Measurements from ENCODE around the gene TRIM66. TPM values are rescaled to one million over a fixed set of nuclear protein-coding genes. Genes with fewer than 3 reads are reported as not detected.
A peak's percentile ranks its signal among the peaks of the same experiment; 100 is the strongest.
"Not testable (repeated sequence)": the region's sequence is repeated elsewhere in the genome, so short reads cannot be mapped to it uniquely, and the experiment has no call there.

TRIM66 gene
- total RNA-seq, 1 donor, result 4.3 TPM

DNA sequence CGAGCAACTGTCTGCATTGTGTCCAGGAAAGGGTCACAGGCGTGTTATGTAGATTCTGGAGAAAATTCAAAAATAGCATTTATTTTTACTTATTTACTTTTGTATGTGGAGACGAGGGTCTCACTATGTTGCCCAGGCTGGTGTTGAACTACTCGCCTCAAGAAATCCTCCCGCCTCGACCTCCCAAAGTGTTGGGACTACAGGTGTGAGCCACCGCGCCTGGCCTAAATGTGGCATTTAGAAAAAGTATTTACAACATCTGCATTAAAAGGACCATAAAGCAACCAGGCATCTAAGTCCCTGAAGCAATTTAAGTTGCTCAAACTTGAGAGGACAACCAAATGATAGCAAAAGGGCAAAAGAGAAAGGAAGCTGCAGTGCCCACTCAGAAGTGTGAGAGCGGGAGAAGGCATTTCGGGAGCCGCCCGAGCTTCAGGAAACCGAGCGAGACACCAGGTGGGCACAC lies 595 bp downstream of the TRIM66 start:
- no peak for DNase-seq (ENCODE audit: low read depth)
- TF ChIP-seq, protein P1, sequence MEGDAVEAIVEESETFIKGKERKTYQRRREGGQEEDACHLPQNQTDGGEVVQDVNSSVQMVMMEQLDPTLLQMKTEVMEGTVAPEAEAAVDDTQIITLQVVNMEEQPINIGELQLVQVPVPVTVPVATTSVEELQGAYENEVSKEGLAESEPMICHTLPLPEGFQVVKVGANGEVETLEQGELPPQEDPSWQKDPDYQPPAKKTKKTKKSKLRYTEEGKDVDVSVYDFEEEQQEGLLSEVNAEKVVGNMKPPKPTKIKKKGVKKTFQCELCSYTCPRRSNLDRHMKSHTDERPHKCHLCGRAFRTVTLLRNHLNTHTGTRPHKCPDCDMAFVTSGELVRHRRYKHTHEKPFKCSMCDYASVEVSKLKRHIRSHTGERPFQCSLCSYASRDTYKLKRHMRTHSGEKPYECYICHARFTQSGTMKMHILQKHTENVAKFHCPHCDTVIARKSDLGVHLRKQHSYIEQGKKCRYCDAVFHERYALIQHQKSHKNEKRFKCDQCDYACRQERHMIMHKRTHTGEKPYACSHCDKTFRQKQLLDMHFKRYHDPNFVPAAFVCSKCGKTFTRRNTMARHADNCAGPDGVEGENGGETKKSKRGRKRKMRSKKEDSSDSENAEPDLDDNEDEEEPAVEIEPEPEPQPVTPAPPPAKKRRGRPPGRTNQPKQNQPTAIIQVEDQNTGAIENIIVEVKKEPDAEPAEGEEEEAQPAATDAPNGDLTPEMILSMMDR (IDR thresholded peaks at IDR 0.05; ENCODE audit: insufficient read depth, low read depth, low read length), result no peak
- H3K4me3 ChIP-seq (ENCODE audit: low read depth, low read length), result peak overlapping the region; percentile 99

DNA sequence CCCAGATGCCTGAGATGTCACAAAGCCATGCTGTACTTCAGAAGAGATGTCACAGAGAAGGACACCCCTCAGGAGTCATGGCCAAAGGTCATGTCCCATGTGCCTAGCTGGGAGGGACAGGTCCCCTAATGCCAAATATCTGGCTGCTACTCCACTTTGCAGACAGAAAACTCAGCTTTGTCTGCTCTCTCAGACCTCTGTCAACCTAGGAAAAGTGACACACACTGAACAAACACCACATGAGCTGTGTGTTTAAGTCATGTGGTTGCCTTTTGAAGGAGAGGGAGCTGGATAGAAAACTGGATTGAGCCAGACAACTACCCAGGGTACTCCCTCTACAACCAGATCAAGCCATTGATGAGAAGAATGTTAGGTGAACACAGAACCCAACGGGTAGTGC lies 3.5 kb downstream of the TRIM66 start:
- DNase-seq (ENCODE audit: low read depth), result no peak
- no peak overlapping the region for H3K4me3 ChIP-seq (ENCODE audit: low read depth, low read length)
- TF ChIP-seq, protein P1 (IDR thresholded peaks at IDR 0.05; ENCODE audit: insufficient read depth, low read depth, low read length), result no peak

DNA sequence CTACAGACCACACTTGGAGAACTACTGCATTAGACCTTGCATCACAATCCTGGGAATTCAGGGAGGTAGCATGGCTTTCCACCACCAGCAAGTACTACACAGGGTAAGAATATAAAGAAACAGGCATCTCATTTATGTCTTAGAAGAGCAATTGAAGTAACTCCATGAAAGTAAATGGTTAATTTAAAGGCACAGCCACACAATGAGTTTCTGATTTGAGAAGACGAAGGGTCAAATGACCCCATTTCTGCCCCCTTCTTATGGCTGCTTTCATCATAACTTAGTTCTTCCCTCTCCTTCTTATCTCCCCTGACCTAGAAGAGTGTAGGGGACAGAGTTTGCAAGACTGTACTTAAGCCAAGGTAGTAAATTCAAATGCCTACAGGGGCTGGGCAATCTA lies 6.0 kb downstream of the TRIM66 start:
- TF ChIP-seq, protein P1 (IDR thresholded peaks at IDR 0.05; ENCODE audit: insufficient read depth, low read depth, low read length), result no peak
- H3K4me3 ChIP-seq (ENCODE audit: low read depth, low read length), result no peak overlapping the region
- DNase-seq (ENCODE audit: low read depth), result no peak

DNA sequence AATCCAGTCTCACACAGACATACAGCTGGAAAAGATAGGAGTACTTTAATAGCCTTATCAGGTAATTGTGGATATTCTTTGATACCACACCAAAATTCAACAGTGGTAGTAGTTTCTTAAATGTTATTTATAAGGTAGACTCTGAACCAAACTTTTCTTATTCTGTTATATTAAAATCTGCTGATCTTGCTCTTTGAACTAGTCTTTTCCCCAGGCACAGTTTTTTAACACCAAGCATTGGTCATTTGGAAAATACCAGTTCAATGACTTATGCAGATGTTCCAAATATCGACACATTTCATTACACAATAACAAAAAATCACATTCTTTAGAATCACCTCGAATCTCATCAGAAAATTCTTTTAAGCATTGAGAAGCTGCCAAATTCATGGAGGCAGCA lies 7.6 kb downstream of the TRIM66 start:
- H3K4me3 ChIP-seq (ENCODE audit: low read depth, low read length), result no peak overlapping the region
- DNase-seq (ENCODE audit: low read depth), result no peak
- TF ChIP-seq, protein P1 (IDR thresholded peaks at IDR 0.05; ENCODE audit: insufficient read depth, low read depth, low read length), result no peak

DNA sequence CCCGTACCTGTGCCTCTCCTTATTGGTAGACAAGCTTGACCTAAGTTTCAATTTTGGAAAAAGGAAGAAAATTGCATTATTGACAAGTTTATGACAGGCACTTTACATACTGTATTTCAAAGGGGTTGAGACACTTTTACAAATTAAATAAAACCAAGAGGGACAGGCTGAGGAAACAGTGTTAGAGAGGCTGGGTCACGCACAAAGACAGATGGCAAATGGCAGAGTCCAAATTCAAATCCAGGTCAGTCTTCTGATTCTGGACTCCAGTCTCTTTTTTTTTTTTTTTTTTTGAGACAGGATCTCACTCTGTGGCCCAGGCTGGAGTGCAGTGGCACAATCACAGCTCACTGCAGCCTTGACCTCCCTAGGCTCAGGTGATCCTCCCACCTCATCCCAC lies 10.1 kb downstream of the TRIM66 start:
- no peak overlapping the region for H3K4me3 ChIP-seq (ENCODE audit: low read depth, low read length)
- TF ChIP-seq, protein P1 (IDR thresholded peaks at IDR 0.05; ENCODE audit: insufficient read depth, low read depth, low read length), result no peak
- no peak for DNase-seq (ENCODE audit: low read depth)

DNA sequence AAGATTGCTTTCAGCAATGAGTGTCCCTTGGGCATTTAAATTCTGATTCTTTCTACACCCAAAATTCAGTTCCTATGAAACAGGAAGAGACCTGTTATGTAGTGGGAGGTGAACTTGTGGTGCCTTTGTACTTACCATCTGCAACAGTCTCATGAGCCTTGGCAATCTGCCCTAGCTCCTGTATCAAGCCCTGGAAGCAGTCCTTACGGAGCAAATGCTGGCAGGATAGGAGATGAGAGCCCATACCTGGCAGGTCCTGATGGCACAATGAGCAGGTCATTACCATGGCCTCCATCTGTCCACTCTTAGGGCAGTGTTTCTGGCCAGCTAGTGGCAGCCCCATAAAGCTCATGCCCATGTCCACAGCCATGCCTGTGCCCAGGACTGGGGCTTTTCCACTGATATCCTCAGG lies 10.8 kb downstream of the TRIM66 start:
- TF ChIP-seq, protein P1 (IDR thresholded peaks at IDR 0.05; ENCODE audit: insufficient read depth, low read depth, low read length), result no peak
- no peak overlapping the region for H3K4me3 ChIP-seq (ENCODE audit: low read depth, low read length)
- DNase-seq (ENCODE audit: low read depth), result peak; percentile 74

DNA sequence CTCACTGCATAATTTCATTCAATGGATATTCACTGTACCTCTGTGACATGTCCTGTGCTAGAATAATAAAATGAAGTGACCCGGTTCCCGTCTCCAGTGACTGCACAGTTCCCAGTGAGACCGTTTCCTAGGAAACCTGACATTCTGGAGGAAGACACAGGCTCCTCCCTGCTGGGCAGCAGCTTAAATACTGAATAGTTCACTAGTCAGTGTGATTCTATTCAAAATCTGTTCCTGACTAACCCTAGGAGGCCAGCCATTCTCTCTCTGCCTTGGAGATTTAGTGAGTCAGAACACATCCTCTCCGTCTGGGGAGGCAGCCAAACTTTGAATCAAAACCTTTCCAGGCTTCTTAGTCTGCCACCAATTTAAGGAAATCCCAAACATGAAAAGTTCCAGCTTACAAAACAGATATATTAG lies 11.3 kb downstream of the TRIM66 start:
- TF ChIP-seq, protein P1 (IDR thresholded peaks at IDR 0.05; ENCODE audit: insufficient read depth, low read depth, low read length), result no peak
- no peak overlapping the region for H3K4me3 ChIP-seq (ENCODE audit: low read depth, low read length)
- peak; percentile 87 for DNase-seq (ENCODE audit: low read depth)

DNA sequence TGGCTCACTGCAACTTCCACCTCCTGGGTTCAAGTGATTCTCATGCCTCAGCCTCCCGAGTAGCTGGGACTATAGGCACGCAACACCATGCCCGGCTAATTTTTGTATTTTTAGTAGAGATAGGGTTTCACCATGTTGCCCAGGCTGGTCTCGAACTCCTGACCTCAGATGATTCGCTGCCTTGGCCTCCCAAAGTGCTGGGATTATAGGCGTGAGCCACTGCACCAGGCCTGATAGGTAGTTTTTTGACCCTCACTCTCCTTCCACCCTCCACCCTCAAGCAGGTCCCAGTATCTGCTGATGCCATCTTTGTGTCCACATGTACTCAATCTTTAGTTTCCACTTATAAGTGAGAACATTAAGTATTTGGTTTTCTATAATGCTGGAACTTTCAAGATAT lies 12.4 kb downstream of the TRIM66 start:
- H3K4me3 ChIP-seq (ENCODE audit: low read depth, low read length); DNase-seq (ENCODE audit: low read depth): not testable (repeated sequence)
